IMR-90 (cell line): ENCODE results near the gene PACSIN2.

Experiments used
- POLR2A ChIP-seq: IDR thresholded peaks from 2 replicates; pipeline ENCODE4 v1.6.1; 2012; ENCODE audit warnings: mild to moderate bottlenecking, low read depth, low read length
- RAD21 ChIP-seq: IDR thresholded peaks from 2 replicates; pipeline ENCODE4 v1.6.1; 2012; ENCODE audit warnings: low read length, improper control_type of control experiment
- RCOR1 ChIP-seq: IDR thresholded peaks from 2 replicates; pipeline ENCODE4 v1.6.1; 2012; ENCODE audit warnings: mild to moderate bottlenecking, low read length, improper control_type of control experiment; ENCODE audit not compliant: insufficient replicate concordance
- SMC3 ChIP-seq: fragments of 150-350 bp; IDR thresholded peaks from 2 replicates; pipeline ENCODE4 v1.6.1; 2016; ENCODE audit warnings: low read depth, mild to moderate bottlenecking, antibody characterized with exemption, low read length, moderate library complexity
- TF ChIP-seq, protein P1 (sequence below): conservative IDR thresholded peaks from 2 replicates; pipeline ENCODE4 v1.5.1; 2012; ENCODE audit warnings: mild to moderate bottlenecking, low read depth, low read length, improper control_type of control experiment

GRCh38 chr22:43008509-43008908 lies 6.4 kb downstream of the PACSIN2 start:
- TF ChIP-seq POLR2A (no peak), RCOR1 (no peak), SMC3 (no peak), RAD21 (no peak)
- TF ChIP-seq, protein P1, sequence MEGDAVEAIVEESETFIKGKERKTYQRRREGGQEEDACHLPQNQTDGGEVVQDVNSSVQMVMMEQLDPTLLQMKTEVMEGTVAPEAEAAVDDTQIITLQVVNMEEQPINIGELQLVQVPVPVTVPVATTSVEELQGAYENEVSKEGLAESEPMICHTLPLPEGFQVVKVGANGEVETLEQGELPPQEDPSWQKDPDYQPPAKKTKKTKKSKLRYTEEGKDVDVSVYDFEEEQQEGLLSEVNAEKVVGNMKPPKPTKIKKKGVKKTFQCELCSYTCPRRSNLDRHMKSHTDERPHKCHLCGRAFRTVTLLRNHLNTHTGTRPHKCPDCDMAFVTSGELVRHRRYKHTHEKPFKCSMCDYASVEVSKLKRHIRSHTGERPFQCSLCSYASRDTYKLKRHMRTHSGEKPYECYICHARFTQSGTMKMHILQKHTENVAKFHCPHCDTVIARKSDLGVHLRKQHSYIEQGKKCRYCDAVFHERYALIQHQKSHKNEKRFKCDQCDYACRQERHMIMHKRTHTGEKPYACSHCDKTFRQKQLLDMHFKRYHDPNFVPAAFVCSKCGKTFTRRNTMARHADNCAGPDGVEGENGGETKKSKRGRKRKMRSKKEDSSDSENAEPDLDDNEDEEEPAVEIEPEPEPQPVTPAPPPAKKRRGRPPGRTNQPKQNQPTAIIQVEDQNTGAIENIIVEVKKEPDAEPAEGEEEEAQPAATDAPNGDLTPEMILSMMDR = no peak
